ENCODE results near the gene E4F1.

GRCh38 chr16:2179576-2179975 is 43.8 kb upstream of the E4F1 start:
- TF ChIP-seq POLR2A (IDR thresholded peaks at IDR 0.05) (no peak), CTCF (IDR thresholded peaks at IDR 0.05) (no peak)

Measured in testis (tissue), 2 donors.